ENCODE data around the gene CCDC177. TPM values are rescaled to one million over a fixed set of nuclear protein-coding genes. Genes with fewer than 3 reads are reported as not detected.

CCDC177 gene
- total and polyA plus RNA-seq, 4 donors, result 0.08 TPM; not detected in 3

DNA sequence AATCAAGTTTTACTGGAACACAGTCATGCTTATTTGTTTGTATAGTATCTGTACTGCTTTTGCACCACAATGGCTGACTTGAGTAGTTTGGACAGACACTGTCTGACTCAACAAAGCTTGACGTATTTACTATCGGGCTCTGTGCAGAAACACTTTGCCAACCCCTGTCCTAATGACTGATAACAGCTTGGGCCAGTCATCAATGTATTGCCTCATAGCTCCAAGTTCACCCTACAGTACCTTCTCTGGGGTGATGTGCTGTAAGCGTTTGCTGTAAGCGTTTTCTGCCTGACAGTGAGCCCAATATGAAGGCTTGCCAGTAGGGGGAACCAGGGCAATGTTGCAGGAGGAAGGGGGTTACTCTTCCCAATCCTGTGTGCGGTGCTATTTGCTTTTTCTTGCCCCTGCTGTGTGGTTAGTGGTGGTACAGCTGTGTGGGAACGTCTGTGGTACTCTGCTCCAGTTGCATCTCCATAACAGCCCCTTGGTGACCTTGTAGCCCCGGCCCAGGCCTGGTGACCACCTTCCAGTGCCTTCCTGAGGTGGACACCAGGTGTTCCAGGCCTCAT, 5.4 kb upstream of the CCDC177 start:
- Histone ChIP-seq H3K4me1 (ENCODE audit: control insufficient read depth in 4 of 4, insufficient read depth in 4 of 4, low read length in 3 of 4) (peaks cover 0 to 5% (median 3%) of the 10 kb centered on the region in 4 donors), H3K4me3 (ENCODE audit: low read depth in 1 of 3, low read length in 3 of 3) (no peak overlapping the region), H3K27ac (ENCODE audit: low read depth in 1 of 2, low read length in 2 of 2) (peak overlapping the region; percentile 63 to 64), H3K27me3 (ENCODE audit: control insufficient read depth in 4 of 4, insufficient read depth in 4 of 4, low read length in 3 of 4) (no peaks in the 10 kb centered on the region), H3K9ac (ENCODE audit: low read depth in 1 of 2, low read length in 2 of 2) (no peak overlapping the region), H3K9me3 (ENCODE audit: control insufficient read depth in 4 of 4, low read length in 3 of 4) (no peaks in the 10 kb centered on the region), H3K36me3 (ENCODE audit: control insufficient read depth in 4 of 4, insufficient read depth in 3 of 4, low read depth in 1 of 4, low read length in 3 of 4) (no peaks in the 10 kb centered on the region)
- DNase-seq (ENCODE audit: low spot score), result no peak
- 32% methylated on average over 7 of the region's 7 CpGs for WGBS
- TF ChIP-seq HNF4G (IDR thresholded peaks at IDR 0.05) (peak; percentile 52), RXRA (IDR thresholded peaks at IDR 0.05) (peak; percentile 94 to 95), RAD21 (IDR thresholded peaks at IDR 0.05) (peak; percentile 52 to 72), FOXA2 (IDR thresholded peaks at IDR 0.05) (peak; percentile 90), JUND (IDR thresholded peaks at IDR 0.05) (peak; percentile 96 to 98), TAF1 (conservative IDR thresholded peaks at IDR 0.05) (no peak), FOXA1 (IDR thresholded peaks at IDR 0.05) (peak; percentile 85), HNF4A (conservative IDR thresholded peaks at IDR 0.05) (peak; percentile 83 to 94), SP1 (IDR thresholded peaks at IDR 0.05) (peak; percentile 93), NR2F2 (IDR thresholded peaks at IDR 0.05) (no peak), EGR1 (IDR thresholded peaks at IDR 0.05; ENCODE audit: low read depth in 2 of 2) (peak in 1 of 2 donors; percentile 35), YY1 (IDR thresholded peaks at IDR 0.05) (peak; percentile 95), GABPA (IDR thresholded peaks at IDR 0.05 in 1 of 2, conservative IDR thresholded peaks at IDR 0.05 in 1 of 2) (peak in 1 of 2 donors; percentile 3)
- TF ChIP-seq, protein P1, sequence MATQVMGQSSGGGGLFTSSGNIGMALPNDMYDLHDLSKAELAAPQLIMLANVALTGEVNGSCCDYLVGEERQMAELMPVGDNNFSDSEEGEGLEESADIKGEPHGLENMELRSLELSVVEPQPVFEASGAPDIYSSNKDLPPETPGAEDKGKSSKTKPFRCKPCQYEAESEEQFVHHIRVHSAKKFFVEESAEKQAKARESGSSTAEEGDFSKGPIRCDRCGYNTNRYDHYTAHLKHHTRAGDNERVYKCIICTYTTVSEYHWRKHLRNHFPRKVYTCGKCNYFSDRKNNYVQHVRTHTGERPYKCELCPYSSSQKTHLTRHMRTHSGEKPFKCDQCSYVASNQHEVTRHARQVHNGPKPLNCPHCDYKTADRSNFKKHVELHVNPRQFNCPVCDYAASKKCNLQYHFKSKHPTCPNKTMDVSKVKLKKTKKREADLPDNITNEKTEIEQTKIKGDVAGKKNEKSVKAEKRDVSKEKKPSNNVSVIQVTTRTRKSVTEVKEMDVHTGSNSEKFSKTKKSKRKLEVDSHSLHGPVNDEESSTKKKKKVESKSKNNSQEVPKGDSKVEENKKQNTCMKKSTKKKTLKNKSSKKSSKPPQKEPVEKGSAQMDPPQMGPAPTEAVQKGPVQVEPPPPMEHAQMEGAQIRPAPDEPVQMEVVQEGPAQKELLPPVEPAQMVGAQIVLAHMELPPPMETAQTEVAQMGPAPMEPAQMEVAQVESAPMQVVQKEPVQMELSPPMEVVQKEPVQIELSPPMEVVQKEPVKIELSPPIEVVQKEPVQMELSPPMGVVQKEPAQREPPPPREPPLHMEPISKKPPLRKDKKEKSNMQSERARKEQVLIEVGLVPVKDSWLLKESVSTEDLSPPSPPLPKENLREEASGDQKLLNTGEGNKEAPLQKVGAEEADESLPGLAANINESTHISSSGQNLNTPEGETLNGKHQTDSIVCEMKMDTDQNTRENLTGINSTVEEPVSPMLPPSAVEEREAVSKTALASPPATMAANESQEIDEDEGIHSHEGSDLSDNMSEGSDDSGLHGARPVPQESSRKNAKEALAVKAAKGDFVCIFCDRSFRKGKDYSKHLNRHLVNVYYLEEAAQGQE (IDR thresholded peaks at IDR 0.05), result peak; percentile 66
- TF ChIP-seq, protein P2, sequence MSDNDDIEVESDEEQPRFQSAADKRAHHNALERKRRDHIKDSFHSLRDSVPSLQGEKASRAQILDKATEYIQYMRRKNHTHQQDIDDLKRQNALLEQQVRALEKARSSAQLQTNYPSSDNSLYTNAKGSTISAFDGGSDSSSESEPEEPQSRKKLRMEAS (IDR thresholded peaks at IDR 0.05), result peak; percentile 54
- TF ChIP-seq, protein P3, sequence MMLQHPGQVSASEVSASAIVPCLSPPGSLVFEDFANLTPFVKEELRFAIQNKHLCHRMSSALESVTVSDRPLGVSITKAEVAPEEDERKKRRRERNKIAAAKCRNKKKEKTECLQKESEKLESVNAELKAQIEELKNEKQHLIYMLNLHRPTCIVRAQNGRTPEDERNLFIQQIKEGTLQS (IDR thresholded peaks at IDR 0.05), result peak; percentile 97
- TF ChIP-seq, protein P4, sequence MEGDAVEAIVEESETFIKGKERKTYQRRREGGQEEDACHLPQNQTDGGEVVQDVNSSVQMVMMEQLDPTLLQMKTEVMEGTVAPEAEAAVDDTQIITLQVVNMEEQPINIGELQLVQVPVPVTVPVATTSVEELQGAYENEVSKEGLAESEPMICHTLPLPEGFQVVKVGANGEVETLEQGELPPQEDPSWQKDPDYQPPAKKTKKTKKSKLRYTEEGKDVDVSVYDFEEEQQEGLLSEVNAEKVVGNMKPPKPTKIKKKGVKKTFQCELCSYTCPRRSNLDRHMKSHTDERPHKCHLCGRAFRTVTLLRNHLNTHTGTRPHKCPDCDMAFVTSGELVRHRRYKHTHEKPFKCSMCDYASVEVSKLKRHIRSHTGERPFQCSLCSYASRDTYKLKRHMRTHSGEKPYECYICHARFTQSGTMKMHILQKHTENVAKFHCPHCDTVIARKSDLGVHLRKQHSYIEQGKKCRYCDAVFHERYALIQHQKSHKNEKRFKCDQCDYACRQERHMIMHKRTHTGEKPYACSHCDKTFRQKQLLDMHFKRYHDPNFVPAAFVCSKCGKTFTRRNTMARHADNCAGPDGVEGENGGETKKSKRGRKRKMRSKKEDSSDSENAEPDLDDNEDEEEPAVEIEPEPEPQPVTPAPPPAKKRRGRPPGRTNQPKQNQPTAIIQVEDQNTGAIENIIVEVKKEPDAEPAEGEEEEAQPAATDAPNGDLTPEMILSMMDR (IDR thresholded peaks at IDR 0.05; ENCODE audit: low read depth, low read length, missing input control), result peak; percentile 52
- TF ChIP-seq, protein P5, sequence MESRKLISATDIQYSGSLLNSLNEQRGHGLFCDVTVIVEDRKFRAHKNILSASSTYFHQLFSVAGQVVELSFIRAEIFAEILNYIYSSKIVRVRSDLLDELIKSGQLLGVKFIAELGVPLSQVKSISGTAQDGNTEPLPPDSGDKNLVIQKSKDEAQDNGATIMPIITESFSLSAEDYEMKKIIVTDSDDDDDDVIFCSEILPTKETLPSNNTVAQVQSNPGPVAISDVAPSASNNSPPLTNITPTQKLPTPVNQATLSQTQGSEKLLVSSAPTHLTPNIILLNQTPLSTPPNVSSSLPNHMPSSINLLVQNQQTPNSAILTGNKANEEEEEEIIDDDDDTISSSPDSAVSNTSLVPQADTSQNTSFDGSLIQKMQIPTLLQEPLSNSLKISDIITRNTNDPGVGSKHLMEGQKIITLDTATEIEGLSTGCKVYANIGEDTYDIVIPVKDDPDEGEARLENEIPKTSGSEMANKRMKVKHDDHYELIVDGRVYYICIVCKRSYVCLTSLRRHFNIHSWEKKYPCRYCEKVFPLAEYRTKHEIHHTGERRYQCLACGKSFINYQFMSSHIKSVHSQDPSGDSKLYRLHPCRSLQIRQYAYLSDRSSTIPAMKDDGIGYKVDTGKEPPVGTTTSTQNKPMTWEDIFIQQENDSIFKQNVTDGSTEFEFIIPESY (IDR thresholded peaks at IDR 0.05), result peak; percentile 79
